Upper lobe of right lung (tissue), 1 donor: ENCODE results near the gene MYBPC3. TPM values are rescaled to one million over a fixed set of nuclear protein-coding genes. Genes with fewer than 3 reads are reported as not detected.

Experiments
- ATAC-seq: fragments of 200-7000 bp; cut with Tn5 transposase; one replicate; pipeline ENCODE4 v1.9.1; 2020; ENCODE audit warnings: mild to moderate bottlenecking, moderate library complexity
- DNase-seq: peaks from one replicate; pipeline ENCODE4 v3.0.0-alpha.2; 2020
- H3K27ac ChIP-seq: fragments of 200-600 bp; one replicate; pipeline ENCODE4 v1.8.0; 2022
- H3K27me3 ChIP-seq: fragments of 200-600 bp; one replicate; pipeline ENCODE4 v1.8.0; 2022; ENCODE audit warnings: mild to moderate bottlenecking
- H3K36me3 ChIP-seq: fragments of 200-600 bp; one replicate; pipeline ENCODE4 v1.8.0; 2022
- H3K4me1 ChIP-seq: fragments of 200-600 bp; one replicate; pipeline ENCODE4 v1.8.0; 2022
- H3K4me3 ChIP-seq: fragments of 200-600 bp; one replicate; pipeline ENCODE4 v1.8.0; 2022; ENCODE audit warnings: mild to moderate bottlenecking
- H3K9me3 ChIP-seq: fragments of 200-600 bp; one replicate; pipeline ENCODE4 v1.8.0; 2022
- intact Hi-C: fragments of 100-400 bp; cut with DNase I; formaldehyde crosslinking; loops from one replicate; pipeline ENCODE4 v1.11.0; 2022
- microRNA-seq: library from miRNA; unstranded; fragments of <30 nt; microRNA quantifications from one replicate; pipeline ENCODE4 v1.2.0, GENCODE V29; 2020; ENCODE audit warnings: borderline microRNAs expressed
- total RNA-seq: library from RNA; stranded (reverse); fragmentation: NEBNext Ultra II Directional; extraction: Animal tissue kit (Norgen Biotek cat#: 25700); gene quantifications from one replicate; pipeline ENCODE4 v1.2.1, GENCODE V29; 2021
- TF ChIP-seq, protein P1 (sequence below): fragments of 200-600 bp; IDR thresholded peaks from one replicate; pipeline ENCODE4 v1.8.0; 2022; ENCODE audit warnings: antibody characterized with exemption
- donor health status: DM: no; HTN: yes; CAD: no; lungs with severe emphysema.

The MYBPC3 gene
- total RNA-seq, 1 donor from 2014 or later, result 0.96 TPM

DNA sequence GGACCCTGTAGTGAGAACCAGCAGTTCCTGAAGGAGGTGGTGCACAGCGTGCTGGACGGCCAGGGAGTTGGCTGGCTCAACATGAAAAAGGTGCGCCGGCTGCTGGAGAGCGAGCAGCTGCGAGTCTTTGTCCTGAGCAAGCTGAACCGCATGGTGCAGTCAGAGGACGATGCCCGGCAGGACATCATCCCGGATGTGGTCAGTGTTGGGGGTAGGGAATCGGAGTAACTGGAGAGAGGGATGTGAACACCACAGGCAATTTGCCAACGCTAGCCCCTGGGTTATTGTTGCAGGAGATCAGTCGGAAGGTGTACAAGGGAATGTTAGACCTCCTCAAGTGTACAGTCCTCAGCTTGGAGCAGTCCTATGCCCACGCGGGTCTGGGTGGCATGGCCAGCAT, 62.6 kb downstream of the MYBPC3 start:
- Histone ChIP-seq H3K36me3 (peaks cover 98% of the 10 kb centered on the region), H3K4me1 (no peaks in the 10 kb centered on the region), H3K4me3 (no peak overlapping the region), H3K27me3 (no peaks in the 10 kb centered on the region), H3K27ac (no peak overlapping the region), H3K9me3 (no peaks in the 10 kb centered on the region)
- intact Hi-C loops, result no loop called here
- TF ChIP-seq, protein P1, sequence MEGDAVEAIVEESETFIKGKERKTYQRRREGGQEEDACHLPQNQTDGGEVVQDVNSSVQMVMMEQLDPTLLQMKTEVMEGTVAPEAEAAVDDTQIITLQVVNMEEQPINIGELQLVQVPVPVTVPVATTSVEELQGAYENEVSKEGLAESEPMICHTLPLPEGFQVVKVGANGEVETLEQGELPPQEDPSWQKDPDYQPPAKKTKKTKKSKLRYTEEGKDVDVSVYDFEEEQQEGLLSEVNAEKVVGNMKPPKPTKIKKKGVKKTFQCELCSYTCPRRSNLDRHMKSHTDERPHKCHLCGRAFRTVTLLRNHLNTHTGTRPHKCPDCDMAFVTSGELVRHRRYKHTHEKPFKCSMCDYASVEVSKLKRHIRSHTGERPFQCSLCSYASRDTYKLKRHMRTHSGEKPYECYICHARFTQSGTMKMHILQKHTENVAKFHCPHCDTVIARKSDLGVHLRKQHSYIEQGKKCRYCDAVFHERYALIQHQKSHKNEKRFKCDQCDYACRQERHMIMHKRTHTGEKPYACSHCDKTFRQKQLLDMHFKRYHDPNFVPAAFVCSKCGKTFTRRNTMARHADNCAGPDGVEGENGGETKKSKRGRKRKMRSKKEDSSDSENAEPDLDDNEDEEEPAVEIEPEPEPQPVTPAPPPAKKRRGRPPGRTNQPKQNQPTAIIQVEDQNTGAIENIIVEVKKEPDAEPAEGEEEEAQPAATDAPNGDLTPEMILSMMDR, result no peak
- ATAC-seq (no peak), DNase-seq (no peak)

DNA sequence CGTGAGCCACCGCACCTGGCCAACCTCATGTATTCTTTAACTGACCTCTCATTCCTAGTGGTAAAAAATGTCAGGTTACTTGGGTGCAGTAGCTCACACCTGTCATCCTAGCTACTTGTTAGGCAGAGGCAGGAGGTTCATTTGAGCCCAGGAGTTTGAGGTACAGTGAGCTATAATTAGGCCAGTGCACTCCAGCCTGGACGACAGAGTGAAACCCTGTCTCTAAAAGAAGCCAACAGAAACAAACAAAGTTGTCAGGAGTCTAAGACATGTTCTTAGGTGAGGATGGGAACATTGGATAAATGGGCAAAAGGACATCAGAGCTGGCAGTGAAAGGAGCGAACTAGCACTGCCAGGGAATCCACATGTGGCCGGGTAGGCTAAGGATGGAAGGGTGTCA, 64.4 kb downstream of the MYBPC3 start:
- peaks cover 99% of the 10 kb centered on the region for H3K36me3 ChIP-seq
- H3K4me3 ChIP-seq, result no peak overlapping the region
- H3K27me3 ChIP-seq, result no peaks in the 10 kb centered on the region
- TF ChIP-seq, protein P1, result no peak
- no peaks in the 10 kb centered on the region for H3K9me3 ChIP-seq
- H3K27ac ChIP-seq, result no peak overlapping the region
- intact Hi-C loops, result no loop called here
- ATAC-seq (no peak), DNase-seq (no peak)
- no peaks in the 10 kb centered on the region for H3K4me1 ChIP-seq

DNA sequence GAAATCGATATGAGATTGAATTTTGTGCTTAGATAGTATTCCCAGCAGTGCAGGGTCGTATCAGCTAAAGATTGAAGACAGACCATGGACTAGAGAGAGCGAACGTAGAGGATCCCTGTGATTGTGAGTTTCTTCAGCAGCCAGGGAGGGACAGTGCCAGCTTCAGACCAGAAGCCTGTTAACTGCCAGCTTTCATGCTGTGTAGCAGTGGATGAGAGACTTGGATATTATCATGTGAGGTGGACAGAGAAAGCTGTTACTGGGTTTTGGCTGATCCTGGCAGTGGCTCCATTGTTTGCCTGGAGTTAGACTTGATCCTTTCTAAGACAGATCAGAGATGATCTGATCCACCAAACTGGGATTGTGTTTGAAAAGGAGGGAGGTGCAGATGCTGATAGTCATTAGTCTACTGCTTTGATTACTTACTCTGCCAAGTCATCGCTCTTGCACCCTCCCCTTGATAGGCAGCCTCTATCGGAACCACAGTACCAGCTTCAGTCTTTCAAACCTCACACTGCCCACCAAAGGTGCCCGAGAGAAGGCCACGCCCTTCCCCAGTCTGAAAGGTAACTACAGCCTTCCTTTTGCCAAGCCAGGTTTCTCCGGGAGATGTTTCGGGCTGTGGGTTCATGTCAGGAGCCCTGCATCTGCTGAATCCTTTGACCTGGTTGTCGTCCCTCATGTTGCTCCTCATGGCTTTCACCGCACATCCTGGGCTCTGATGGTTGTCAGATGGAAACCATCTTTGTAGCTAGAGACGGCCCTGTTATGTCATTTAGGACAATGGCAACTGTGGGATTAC, 66.3 kb downstream of the MYBPC3 start:
- DNase-seq, result no peak
- Histone ChIP-seq H3K27me3 (no peaks in the 10 kb centered on the region), H3K4me3 (no peak overlapping the region), H3K9me3 (no peaks in the 10 kb centered on the region), H3K36me3 (peaks cover 99% of the 10 kb centered on the region), H3K27ac (no peak overlapping the region), H3K4me1 (no peaks in the 10 kb centered on the region)
- ATAC-seq, result no peak
- intact Hi-C loops, result no loop called here
- TF ChIP-seq, protein P1, result no peak

DNA sequence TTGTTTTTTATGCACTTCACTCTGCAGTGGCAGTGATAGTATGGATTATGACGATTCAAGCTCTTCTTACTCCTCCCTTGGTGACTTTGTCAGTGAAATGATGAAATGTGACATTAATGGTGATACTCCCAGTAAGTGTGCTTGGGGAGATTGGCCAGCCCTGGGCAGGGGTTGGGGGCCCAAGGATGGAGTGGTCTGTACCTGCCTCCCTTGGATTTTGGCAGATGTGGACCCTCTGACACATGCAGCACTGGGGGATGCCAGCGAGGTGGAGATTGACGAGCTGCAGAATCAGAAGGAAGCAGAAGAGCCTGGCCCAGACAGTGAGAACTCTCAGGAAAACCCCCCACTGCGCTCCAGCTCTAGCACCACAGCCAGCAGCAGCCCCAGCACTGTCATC, 68.4 kb downstream of the MYBPC3 start:
- Histone ChIP-seq H3K27me3 (no peaks in the 10 kb centered on the region), H3K36me3 (peaks cover 99% of the 10 kb centered on the region)
- TF ChIP-seq, protein P1, result no peak

DNA sequence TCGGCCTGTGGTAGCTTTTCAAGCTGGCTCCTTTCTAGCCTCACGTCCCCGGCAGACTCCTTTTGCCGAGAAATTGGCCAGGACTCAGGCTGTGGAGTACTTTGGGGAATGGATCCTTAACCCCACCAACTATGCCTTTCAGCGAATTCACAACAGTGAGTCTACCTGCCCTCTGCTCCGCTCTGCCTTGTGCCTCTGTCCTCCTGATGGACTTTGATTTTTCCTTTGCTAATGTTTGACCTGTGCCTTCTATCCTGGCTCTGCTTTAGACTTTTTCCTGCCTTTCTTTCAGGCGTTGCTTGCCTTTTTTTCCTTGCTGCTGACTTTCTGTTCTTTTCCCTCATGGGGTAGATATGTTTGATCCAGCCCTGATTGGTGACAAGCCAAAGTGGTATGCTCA, 70.0 kb downstream of the MYBPC3 start:
- no peak overlapping the region for H3K27ac ChIP-seq
- DNase-seq (no peak), ATAC-seq (no peak)
- no peaks in the 10 kb centered on the region for H3K9me3 ChIP-seq
- H3K36me3 ChIP-seq, result peaks cover 99% of the 10 kb centered on the region
- intact Hi-C loops, result no loop called here
- no peaks in the 10 kb centered on the region for H3K4me1 ChIP-seq
- no peaks in the 10 kb centered on the region for H3K27me3 ChIP-seq
- no peak overlapping the region for H3K4me3 ChIP-seq
- TF ChIP-seq, protein P1, result no peak

More for the DNA sequence above, 68.4 kb downstream of the MYBPC3 start:
- intact Hi-C loops, result no loop called here
- no peak overlapping the region for H3K27ac ChIP-seq
- no peaks in the 10 kb centered on the region for H3K9me3 ChIP-seq
- ATAC-seq (no peak), DNase-seq (no peak)
- H3K4me3 ChIP-seq, result no peak overlapping the region
- no peaks in the 10 kb centered on the region for H3K4me1 ChIP-seq

Small RNA genes within 50 kb of the gene (microRNA-seq; reads per million reads assigned to microRNA genes)
- not detected for gene MIR4487

Other genes starting within 250 kb of the MYBPC3 start
- gene ARFGAP2, start 175.8 kb downstream of the MYBPC3 start, total RNA-seq, result 92.9 TPM
- gene PACSIN3, start 166.3 kb downstream of the MYBPC3 start, total RNA-seq, result 36.9 TPM
- 49.6 TPM for gene DDB2, start 137.7 kb downstream of the MYBPC3 start, total RNA-seq
- 31.6 TPM for gene ACP2, start 103.9 kb downstream of the MYBPC3 start, total RNA-seq
- 44.1 TPM for gene NR1H3, start 94.7 kb downstream of the MYBPC3 start, total RNA-seq
- gene MADD, start 82.6 kb downstream of the MYBPC3 start, total RNA-seq, result 50.1 TPM
- 168 TPM for gene SPI1, start 25.8 kb upstream of the MYBPC3 start, total RNA-seq
- 62.0 TPM for gene SLC39A13, start 55.9 kb upstream of the MYBPC3 start, total RNA-seq
- gene PSMC3, start 73.7 kb upstream of the MYBPC3 start, total RNA-seq, result 79.4 TPM
- 0.64 TPM for gene RAPSN, start 96.4 kb upstream of the MYBPC3 start, total RNA-seq
- 97.5 TPM for gene CELF1, start 200.4 kb upstream of the MYBPC3 start, total RNA-seq
- gene PTPMT1, start 212.9 kb upstream of the MYBPC3 start, total RNA-seq, result 75.6 TPM
- 16.6 TPM for gene KBTBD4, start 226.3 kb upstream of the MYBPC3 start, total RNA-seq
- gene NDUFS3, start 226.4 kb upstream of the MYBPC3 start, total RNA-seq, result 76.2 TPM
- gene FAM180B, start 234.0 kb upstream of the MYBPC3 start, total RNA-seq, result not detected
- gene C1QTNF4, start 241.7 kb upstream of the MYBPC3 start, total RNA-seq, result 0.55 TPM